Activated T-helper 1 cell treated with Interleukin-2 at 50 U/mL for 16 hours (primary cell): Measurements from ENCODE around the gene KLRC3.
"Not testable (repeated sequence)": the region's sequence is repeated elsewhere in the genome, so short reads cannot be mapped to it uniquely, and the experiment has no call there.

Experiments
- DNase-seq: peaks from one replicate; pipeline ENCODE4 v3.0.0-alpha.2; 2020; ENCODE audit warnings: low read depth

KLRC3 gene

DNA sequence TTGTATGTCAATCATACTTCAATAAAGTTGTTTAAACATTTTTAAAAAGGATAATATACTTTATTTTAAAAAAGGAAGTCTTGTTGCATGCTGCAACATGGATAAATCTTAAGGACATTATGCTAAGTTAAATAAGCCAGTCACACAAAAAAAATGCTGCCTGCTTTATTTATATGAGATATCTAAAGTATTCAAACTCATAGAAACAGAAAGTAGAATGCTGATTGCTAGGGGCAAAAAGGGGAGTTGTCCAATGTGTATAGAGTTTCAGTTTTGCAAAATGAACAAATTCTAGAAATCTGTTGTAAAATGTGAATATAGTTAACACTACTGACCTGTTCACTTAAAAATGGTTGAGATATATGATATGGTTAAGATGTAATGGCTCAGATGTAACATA, 19.6 kb downstream of the KLRC3 start:
- no peak for DNase-seq

DNA sequence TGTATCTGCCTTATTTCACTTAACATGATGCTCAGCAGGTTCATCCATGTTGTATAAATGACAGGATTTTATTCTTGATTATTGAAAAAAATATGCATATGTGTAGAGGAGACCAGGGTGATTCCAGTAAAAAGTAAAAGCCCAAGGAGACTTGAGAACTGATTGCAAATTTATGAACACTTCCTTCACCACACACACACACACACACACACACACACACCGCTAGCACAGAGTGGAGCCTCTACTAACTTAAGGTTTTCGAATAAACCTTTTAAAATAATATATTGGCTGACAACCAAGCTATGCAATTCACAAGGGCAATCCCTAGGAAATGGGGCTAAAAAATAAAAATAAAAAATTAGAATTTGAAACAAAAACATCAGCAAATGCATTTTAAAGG, 22.2 kb downstream of the KLRC3 start:
- no peak for DNase-seq

DNA sequence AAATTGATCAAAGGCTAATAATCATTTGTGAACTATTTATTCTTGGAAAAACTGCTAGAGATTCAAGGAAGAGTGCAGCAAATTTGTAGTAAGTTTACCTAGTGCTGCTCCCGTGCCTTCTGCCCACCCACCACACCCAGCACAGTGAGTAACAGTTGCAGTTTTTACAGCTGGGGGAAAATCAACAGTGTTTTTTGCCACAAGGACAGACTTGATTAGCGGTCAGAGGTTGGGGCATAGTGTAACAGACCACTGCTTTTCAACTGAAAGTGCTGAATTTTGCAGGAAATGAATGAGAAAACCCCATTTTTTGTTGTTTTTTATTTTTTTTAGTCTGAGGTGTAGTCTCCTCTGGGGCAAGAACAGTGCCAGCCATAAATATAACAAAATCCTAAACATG, 23.1 kb downstream of the KLRC3 start:
- DNase-seq = no peak

DNA sequence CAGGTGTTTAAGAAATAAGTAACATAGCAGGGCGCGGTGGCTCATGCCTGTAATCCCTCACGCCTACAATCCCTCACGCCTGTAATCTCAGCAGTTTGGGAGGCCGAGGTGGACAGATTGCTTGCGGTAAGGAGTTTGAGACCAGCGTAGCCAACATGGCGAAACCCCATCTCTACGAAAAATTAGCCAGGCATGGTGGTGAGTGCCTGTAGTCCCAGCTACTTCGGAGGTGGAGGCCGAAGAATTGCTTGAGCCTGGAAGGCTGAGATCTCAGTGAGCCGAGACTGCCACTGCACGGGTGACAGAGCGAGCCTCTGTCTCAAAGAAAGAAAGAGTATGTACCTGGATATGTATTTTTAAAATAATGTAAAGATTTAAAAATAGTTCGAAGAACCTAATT, 24.2 kb downstream of the KLRC3 start:
- DNase-seq = not testable (repeated sequence)

DNA sequence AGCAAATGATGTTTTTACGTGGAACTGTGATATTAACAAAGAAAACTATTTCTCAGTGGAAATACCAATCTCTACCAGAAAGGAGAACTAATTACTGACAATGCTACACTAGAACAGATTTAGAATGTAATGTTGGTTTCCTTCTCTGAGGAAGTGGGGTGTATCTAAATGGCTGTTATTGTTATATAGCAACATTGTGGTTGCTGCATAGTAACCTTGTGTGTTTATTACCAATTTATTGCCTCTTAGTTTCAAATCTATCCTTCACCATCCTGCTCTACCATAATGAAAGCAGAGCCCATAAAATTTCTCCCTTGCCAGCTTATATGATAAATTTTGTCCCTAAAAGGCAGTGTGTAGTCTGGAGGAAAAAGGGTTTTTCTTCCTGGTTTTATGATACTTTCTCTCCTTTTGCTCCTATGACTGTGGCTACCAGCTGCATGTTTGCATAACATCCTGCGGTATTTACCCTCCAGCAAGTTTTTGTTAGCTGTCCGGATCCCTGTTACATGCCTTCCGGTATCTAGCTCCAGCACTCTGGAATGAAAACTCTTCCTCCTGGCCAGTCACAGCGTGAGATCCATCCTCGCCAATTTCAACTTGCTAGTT, 24.9 kb downstream of the KLRC3 start:
- no peak for DNase-seq

DNA sequence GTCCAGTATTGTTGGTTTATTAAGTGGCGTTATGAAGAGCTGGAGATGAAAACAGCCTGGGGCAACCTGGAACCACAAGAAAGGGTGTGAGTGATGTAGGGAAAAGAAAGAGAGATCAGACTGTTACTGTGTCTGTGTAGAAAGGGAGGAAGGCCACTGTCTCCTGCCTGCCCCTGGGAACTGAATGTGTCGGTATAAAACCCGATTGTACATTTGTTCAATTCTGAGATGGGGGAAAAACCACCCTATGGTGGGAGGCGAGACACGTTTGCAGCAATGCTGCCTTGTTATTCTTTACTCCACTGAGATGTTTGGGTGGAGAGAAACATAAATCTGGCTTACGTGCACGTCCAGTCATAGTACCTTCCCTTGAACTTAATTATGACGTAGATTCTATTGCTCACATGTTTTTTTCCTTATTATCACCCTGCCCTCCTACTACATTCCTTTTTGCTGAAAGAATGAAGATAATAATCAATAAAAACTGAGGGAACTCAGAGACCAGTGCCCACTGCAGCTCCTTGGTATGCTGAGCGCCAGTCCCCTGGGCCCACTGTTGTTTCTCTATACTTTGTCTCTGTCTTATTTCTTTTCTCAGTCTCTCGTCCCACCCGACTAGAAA, 25.8 kb downstream of the KLRC3 start:
- not testable (repeated sequence) for DNase-seq

DNA sequence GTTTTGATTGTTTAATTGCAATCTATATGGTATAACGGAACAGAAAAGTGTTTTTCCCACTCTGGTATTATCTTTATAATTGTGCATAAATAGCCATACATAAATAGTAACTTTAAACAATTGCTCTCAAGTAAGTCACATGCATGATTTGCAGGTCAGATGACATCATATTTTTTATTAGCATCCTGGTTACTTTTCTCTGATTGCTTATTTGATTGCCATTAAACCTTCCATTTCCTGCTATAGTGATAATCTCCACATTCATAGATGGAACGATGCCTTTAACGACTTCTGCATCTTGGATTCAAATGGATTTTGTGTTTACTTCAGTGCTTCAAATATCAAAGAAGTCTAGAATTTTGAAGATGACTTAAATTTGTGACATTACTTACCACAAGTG, 27.1 kb downstream of the KLRC3 start:
- DNase-seq = no peak

DNA sequence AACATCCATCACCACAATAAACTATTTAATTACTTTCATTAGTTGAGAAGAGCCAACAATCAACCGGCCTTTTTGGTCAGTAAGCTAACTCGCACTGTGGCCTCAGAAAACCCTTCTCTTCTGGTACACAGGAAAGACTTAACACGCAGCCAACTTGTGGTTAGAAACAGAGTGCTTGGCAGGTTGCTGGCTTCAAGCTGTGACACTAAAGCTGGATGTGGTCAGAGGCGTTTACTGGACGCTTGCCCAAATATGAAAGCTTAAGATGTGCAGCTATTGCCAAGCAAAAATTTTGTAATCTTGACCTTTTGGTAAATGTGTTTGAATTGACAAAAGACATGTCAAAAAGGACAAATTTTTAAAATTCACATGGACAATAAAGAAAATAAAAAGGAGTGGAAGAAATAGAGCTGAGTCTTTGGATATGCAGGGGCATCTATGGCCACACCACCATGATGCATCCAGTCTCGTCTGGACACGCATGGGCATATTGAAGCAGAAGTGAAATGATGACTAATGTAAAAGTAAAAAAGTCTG, 27.9 kb downstream of the KLRC3 start:
- DNase-seq = no peak

DNA sequence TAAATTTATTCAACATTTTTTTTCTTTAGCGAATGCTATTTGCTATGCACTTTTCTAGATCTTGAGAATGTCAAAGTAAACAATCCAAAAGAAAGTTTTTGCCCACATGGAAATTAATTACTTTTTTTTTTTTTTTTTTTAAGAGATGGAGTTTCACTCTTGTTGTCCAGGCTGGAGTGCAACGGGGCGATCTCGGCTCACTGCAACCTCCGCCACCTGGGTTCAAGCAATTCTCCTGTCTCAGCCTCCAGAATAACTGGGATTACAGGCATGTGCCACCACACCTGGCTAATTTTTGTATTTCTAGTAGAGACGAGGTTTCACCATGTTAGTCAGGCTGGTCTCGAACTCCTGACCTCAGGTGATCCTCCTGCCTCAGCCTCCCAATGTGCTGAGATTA, 29.4 kb downstream of the KLRC3 start:
- DNase-seq = not testable (repeated sequence)

DNA sequence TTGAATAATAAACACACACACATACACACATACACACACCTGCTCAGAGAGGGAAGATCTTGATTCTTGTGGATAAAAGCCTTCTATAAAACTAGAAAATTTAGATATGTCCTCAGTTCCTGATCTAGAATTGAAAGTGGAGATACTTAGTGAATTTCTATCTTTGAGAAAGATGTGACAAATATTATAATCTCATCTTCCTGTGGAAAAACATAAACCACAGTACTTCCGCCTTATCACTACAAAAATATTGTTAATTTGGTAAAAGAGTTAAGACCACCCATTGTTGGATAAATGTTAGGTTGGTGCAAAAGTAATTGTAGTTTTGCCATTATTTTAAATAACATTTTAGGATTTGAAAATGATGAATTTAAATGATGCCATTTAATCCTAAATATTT, 30.5 kb downstream of the KLRC3 start, which contains the start of gene KLRK1:
Gene KLRK1 (minus strand): TSS at position 138 of the 400 bp plus-strand sequence. CDS start 1,231 bp downstream, outside the sequence.
- no peak for DNase-seq

DNA sequence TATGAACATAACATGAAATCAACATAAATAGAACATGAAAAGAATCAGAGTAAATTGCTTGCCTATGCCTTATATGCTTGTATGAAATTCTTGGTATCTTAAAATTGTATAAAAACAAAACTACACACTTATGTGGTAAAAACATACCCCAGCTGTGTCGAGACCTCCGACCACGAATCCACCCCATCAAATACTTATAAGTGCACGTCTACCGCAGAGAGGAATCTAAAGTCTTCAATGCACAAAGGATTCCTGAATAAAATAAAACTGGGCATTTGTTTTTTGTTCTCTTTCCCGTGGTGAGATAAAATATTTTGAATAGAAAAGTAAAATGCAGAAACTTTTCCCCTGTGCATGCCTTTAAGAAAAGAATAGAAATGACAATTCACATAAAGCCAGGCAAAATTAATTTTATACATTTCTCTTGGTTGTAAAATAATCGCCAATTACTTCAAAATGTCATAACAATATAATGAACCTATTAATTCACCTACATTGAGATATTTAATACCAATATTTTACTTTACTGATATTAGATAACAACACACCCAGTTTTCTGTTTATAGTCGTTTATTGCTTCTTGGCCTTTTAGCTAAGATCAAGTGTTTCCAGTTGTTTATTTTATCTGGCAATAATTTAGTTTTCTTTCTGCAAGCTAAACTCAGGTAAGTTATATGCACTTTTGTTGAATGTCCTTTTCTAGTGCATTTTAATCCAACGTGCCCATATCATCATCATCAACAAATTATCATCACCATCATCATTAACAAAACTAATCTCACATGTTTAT, 31.6 kb downstream of the KLRC3 start:
- DNase-seq = no peak

DNA sequence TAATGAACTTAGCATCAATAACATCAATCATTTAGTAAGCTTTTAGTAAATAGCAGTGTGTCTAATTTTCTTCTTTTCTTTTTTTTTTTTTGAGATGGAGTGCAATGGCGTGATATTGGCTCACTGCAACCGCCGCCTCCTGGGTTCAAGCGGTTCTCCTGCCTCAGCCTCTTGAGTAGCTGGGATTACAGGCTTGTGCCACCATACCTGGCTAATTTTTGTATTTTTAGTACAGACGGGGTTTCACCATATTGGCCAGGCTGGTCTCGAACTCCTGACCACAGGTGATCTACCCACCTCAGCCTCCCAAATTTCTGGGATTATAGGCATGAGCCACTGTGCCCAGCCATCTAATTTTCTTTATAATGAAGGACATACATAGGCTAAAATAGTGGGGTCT, 32.9 kb downstream of the KLRC3 start:
- DNase-seq = not testable (repeated sequence)

DNA sequence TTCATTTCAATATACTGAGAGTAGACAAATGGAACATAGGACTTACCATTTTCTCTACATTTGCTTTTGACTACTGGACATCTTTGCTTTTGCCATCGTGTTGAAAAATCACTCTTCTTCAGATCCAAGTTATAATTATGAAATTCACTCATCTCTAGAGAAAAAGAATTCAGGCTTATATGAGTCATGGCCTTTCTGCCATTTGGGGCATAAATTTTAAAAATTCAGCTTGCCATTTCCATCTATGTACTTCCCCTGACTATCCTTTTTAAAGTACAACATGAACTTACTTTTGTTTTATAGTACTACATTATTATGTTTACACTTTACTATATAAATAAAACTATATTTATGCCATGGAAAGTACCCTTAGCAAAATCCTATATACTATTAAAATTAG, 33.5 kb downstream of the KLRC3 start:
- no peak for DNase-seq

DNA sequence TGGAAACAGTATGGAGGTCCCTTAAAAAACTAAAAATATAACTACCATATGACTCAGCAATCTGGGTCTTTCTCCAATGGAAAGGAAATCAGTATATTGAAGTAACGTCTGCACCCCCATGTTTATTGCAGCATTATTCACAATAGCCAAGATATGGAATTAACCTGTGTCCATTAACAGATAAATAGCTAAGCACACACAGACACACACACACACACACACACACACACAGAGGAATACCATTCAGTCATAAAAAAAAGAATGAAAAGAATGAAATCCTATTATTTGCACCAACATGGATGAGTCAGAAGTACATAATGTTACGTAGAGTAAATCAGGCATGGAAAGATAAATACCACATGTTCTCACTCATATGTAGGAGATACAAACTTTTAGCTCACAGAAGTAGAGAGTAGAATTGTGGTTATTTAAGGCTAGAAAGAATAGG, 35.2 kb downstream of the KLRC3 start:
- DNase-seq = no peak

DNA sequence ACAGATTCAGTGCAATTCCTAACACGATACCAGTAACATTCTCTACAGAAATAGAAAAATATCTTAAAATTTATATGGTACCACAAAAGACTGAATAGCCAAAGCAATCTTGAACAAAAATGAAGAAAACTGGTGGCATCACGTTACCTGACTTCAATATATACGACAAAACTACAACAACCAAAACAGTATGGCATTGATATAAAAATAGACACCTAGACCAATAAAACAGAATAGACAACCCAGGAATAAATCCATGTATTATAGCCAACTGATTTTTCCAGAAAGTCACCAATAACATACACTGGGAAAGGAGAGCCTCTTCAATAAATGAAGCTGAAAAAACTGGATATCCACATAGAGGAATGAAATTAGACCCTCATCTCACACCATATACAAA, 36.2 kb downstream of the KLRC3 start:
- DNase-seq = no peak

DNA sequence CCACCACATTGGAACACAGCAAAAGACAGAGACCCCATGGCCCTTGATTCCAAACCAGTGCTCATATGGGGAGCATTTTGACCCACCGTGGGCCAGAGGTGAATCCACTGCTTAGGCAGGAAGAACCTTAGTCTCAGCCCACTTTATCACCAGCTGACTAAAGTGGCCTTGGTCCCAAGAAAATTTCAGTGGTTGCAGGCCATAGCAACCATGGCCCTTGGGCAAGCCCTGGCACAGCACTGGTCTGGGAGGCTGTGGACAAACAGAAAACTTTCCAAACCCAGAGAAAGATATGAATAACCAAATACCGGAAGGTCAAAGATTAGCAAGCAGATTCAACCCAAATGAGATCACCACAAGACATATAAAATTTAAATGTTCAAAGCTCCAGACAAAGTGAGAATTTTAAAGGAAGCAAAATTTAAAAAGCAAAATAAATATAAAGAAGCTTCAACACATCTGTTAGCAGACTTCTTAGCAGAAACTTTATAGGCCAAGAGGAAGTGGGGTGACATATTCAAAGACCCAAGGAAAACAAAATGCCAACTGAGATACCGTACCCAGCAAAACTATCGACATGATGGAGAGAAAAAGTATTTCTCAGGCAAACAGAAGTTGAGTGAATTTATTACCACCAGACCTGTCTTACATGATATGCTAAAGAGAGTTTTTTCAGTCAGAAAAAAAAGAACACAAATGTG, 38.3 kb downstream of the KLRC3 start:
- no peak for DNase-seq

DNA sequence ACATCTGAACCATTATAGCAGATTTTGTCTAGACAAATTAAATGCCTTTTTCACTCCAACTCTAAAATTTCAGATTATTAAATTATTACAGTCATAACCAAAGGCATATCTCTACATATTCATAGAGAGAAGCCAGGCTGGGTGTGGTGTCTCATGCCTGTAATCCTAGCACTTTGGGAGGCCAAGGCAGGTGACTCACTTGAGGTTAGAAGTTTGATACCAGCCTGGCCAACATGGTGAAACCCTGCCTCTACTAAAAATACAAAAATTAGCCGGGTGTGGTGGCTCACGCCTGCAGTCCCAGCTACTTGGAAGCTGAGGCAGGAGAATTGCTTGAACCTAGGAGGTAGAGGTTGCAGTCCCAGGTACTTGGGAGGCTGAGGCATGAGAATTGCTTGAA, 41.7 kb downstream of the KLRC3 start:
- not testable (repeated sequence) for DNase-seq

DNA sequence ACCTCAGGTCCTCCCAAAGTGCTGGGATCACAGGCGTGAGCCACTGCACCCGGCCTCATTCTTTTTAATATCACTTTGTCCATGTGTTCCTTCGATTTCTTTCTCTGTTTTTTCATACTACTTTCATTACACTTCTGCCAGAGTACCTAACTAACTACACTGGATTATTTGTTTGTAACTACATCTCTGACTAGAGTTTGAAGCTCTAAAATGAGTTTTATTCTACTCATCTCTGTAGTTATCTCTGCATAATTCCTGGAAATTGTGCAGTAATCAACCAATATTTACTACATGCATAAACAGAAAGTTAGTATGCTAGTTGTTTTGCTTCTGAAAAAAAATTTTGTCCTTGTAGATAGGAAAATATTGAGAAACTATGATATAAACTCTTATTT, 45.8 kb downstream of the KLRC3 start:
- DNase-seq = no peak

DNA sequence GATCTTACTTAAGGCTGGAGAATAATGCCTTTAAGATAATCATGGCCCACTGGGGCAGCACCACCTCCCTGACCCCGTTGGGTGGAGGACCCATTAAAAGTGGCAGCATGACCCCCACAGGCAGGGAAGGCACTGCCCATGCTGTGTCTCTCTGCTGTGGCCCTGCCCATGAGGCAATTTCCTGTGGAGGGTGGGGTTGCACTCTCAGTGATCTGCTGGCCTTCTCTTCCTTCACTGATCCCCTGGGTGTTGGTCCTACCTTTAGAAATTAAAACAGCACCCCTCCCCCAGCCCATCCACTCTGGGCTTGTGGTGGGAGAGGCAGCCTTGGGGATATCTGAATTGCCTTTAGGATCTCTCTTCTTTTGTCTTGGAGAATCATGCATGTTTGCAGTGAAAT, 47.8 kb downstream of the KLRC3 start:
- no peak for DNase-seq

DNA sequence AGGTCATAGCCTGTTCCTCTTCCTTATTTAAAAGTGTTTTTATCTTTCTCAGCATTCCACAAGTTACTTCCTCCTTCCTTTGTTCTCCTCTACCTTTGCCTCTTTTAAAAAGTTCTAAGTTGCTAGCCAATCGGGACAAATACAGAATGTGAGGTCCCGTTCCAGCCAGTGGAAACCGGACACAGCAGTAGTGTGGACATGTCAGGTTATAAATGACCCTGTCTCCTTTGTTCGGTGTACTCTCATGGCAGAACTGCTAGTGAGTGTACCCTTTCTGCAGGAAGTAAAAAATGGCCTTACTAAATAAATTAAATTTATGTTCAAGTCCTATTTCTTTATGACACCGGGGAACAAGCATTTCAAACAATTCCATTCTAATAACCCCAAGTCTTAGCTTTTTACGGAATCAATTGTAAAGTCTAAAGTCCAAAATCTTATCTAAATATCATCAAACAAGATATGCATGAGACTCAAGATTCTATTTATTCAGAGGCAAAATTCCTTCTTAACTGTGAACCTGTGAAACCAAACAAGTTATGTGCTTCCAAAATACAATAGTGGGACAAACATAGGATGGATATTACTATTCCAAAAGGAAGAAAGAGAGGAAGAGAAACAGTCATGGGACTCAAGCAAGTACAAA, 48.4 kb downstream of the KLRC3 start:
- DNase-seq = not testable (repeated sequence)

DNA sequence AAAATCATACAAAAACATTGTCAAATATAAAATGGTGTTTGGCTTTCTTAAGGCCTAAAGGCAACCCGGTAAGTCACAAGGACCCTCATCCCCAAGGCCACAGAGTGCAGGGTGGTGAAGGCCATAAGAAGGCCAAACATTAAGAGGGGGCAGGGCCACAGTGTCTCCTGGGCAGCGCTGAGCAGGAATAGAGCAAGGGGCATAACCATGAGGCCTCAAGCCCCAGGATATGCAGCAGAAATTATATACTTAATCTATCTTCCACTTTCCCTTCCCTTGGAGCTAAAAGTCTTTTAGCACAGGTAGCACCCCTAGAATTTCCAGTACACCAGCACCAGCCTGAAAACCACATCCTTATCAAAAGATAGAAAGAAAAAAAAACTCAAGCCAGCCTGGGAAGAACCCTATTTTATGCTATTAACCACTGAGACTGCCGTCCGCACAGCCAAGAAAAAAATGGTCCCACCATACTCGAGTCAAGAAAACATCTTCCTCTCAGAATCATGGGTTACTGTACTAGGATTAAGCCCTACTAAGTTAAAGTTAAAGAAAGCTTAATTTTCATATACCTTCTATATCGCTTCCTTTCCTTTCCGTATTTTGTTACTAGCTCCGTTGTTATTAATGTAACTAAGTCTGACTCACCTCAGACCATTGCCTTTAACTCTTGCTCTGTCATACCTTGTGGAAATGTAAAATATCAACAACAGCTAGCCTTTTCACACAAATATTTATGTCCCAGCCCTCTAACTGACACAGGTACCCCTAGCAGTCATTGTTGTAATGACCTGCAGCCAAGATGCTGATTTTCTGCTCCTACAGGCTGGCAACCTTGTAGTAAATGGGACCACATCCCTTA, 50.6 kb downstream of the KLRC3 start:
- no peak for DNase-seq
